Activated T-cell treated with anti-CD3 and anti-CD28 coated beads, Interleukin-2, amount 50 U/mL, for 72 hours (primary cell): ENCODE data around the gene NR2C2AP. TPM values are rescaled to one million over a fixed set of nuclear protein-coding genes. Genes with fewer than 3 reads are reported as not detected.

Experiments used
- ATAC-seq, 2 donors: fragments of 150-1000 bp; cut with Tn5 transposase; replicated peaks in 1 of 2; 2 replicates each; pipeline ENCODE4 v1.10.0; 2021; ENCODE audit warnings: moderate library complexity in 2 of 2, mild to moderate bottlenecking in 1 of 2
- DNase-seq, 2 donors: peaks; one replicate each; pipeline ENCODE4 v3.0.0; 2021 to 2022; ENCODE audit warnings: mixed read lengths in 1 of 2
- H3K27ac Mint-ChIP-seq: one replicate; pipeline ENCODE4 v1.8.0; 2022; ENCODE audit warnings: mild to moderate bottlenecking, moderate library complexity, mixed read lengths
- H3K27me3 Mint-ChIP-seq: one replicate; pipeline ENCODE4 v1.8.0; 2022; ENCODE audit warnings: low read depth, mixed read lengths
- H3K36me3 Mint-ChIP-seq, 2 donors: one replicate each; pipeline ENCODE4 v1.8.0; 2022; ENCODE audit warnings: mixed read lengths in 2 of 2, mild to moderate bottlenecking in 1 of 2; ENCODE audit not compliant: insufficient read depth in 2 of 2
- H3K4me1 Mint-ChIP-seq: one replicate; pipeline ENCODE4 v1.8.0; 2022; ENCODE audit warnings: low read depth, mixed read lengths
- H3K4me3 Mint-ChIP-seq, 2 donors: one replicate each; pipeline ENCODE4 v1.8.0; 2022; ENCODE audit warnings: mild to moderate bottlenecking in 2 of 2, mixed read lengths in 2 of 2, moderate library complexity in 2 of 2
- H3K9me3 Mint-ChIP-seq, 2 donors: one replicate each; pipeline ENCODE4 v1.8.0; 2022; ENCODE audit warnings: mixed read lengths in 2 of 2
- total RNA-seq, 2 donors: library from RNA; stranded (reverse); gene quantifications; one replicate each; pipeline ENCODE4 v1.2.3, GENCODE V29; 2022

Gene NR2C2AP
- total RNA-seq, 2 donors from 2014 or later: 27.5 to 34.6 TPM

DNA sequence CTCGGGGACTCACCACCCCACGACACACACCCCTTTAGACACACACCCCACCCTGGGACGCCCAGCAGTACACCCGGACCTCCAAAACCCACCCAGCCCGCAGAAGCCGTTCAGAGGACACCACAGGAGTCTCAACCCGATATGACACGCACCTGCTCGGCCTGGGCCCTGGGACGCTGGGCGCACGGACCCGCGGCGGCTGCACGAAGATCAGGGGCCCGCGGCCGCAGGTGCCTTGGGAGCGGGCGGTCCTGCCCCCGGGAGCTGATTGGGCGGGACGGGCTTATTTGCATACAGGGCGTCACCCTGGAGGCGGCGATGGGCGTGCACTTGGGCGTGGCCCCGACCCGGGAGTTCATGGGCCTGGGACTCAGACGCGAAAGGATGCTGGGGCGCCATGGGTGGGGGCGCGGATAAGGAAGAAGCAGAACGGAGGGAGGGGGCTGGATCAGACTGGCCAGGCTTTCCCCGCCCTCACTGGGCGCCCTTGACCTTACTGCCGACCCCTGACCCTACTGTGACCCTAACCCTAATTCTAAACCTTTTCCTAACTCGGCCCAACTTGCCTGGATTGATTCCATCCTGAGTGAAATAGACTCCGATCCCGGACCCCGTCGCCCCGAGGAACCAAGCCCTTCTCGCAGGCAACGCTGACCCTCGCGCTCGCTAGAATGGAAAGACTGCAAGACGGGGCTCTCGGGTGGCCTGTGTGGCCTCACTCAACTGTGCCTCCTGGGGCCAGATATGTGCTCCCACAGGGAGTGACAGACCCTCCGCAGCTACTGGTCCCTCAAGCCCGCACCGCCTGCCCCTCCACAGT is 33.0 kb downstream of the NR2C2AP start, which contains the start of gene MEF2B:
TSS of gene MEF2B (minus strand) at position 211 of the 820 bp plus-strand sequence. CDS start 19,528 bp downstream, outside the sequence.
- peak; percentile 95 to 97 for ATAC-seq
- Mint-ChIP-seq H3K27me3 (no peaks in the 10 kb centered on the region), H3K4me1 (peaks cover 13% of the 10 kb centered on the region), H3K36me3 (no peaks in the 10 kb centered on the region), H3K9me3 (no peaks in the 10 kb centered on the region), H3K4me3 (peak within 1 kb of the TSS; percentile 57 to 64), H3K27ac (no peak within 1 kb of the TSS)
- DNase-seq: peak; percentile 83 to 86

DNA sequence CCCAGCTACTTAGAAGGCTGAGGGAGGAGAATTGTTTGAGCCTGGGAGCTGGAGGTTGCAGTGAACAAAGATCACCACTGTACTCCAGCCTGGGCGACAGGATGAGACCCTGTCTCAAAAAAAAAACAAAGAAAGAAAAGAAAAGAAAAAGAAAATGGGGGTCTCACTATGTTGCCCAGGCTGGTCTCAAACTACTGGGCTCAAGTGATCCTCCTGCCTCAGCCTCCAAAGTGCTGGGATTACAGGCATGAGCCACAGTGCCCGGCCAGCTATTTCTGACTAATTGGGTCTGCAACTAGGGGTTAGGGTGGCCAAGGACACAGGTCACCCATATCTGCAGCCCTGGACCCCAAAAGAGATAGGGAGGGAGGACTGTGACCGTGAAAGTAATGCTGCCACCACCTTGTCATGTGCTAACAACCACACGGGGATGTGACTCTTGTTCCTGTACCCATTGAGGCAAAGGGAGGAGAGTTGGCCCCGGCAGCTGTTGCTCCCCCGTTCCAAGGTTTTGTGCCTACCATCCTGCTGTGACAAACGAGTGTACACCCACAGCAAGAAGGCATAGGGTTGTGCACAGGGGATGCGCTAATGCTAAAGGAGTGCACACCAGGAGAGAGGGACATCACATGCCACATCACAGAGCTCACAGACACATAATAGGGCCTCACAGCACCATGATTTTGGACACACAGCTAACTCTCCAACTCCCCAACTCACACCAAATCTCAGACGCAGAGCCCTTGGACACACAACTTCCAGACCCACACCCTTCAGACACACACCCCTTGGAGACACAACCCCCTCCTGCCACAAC is 33.8 kb downstream of the NR2C2AP start:
- no peaks in the 10 kb centered on the region for H3K36me3 Mint-ChIP-seq

GRCh38 chr19:19167612-19168011 is 35.6 kb downstream of the NR2C2AP start:
- H3K4me1 Mint-ChIP-seq: peaks cover 13% of the 10 kb centered on the region
- ATAC-seq: no peak
- no peaks in the 10 kb centered on the region for H3K27me3 Mint-ChIP-seq
- H3K4me3 Mint-ChIP-seq: no peak overlapping the region
- no peak overlapping the region for H3K27ac Mint-ChIP-seq
- H3K36me3 Mint-ChIP-seq: no peaks in the 10 kb centered on the region
- DNase-seq: no peak
- no peaks in the 10 kb centered on the region for H3K9me3 Mint-ChIP-seq

More for the DNA sequence above, 33.8 kb downstream of the NR2C2AP start:
- peak overlapping the region; percentile 57 to 64 for H3K4me3 Mint-ChIP-seq
- peaks cover 13% of the 10 kb centered on the region for H3K4me1 Mint-ChIP-seq
- ATAC-seq (no peak), DNase-seq (no peak)
- no peak overlapping the region for H3K27ac Mint-ChIP-seq
- no peaks in the 10 kb centered on the region for H3K27me3 Mint-ChIP-seq
- no peaks in the 10 kb centered on the region for H3K9me3 Mint-ChIP-seq

DNA sequence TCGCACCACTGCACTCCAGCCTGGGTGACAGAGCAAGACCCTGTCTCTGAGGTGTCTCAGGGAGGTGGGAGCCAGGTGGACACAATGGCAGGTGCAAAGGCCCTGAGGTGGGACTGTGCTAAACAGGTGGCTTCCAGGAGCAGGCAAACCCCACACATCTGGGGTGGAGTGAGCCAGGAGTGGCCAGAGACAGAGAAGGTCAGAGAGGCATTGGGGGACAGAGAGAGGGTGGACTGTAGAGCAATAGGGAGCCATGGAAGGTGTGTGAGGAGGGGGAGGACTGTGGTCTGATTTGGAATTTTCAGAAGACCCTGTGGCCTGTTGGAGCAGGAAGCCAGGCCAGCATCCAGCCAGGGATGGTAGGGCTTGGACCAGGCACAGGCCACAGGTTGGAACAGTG is 37.8 kb downstream of the NR2C2AP start:
- Mint-ChIP-seq H3K27ac (no peak overlapping the region), H3K9me3 (no peaks in the 10 kb centered on the region), H3K4me1 (peaks cover under 1% of the 10 kb centered on the region), H3K36me3 (no peaks in the 10 kb centered on the region), H3K4me3 (no peak overlapping the region), H3K27me3 (no peaks in the 10 kb centered on the region)
- DNase-seq: no peak
- no peak for ATAC-seq

GRCh38 chr19:19162495-19162894 is 40.7 kb downstream of the NR2C2AP start:
- no peak for ATAC-seq
- Mint-ChIP-seq H3K27me3 (no peaks in the 10 kb centered on the region), H3K4me1 (no peaks in the 10 kb centered on the region), H3K4me3 (no peak overlapping the region), H3K36me3 (no peaks in the 10 kb centered on the region), H3K9me3 (no peaks in the 10 kb centered on the region), H3K27ac (no peak overlapping the region)
- no peak for DNase-seq

DNA sequence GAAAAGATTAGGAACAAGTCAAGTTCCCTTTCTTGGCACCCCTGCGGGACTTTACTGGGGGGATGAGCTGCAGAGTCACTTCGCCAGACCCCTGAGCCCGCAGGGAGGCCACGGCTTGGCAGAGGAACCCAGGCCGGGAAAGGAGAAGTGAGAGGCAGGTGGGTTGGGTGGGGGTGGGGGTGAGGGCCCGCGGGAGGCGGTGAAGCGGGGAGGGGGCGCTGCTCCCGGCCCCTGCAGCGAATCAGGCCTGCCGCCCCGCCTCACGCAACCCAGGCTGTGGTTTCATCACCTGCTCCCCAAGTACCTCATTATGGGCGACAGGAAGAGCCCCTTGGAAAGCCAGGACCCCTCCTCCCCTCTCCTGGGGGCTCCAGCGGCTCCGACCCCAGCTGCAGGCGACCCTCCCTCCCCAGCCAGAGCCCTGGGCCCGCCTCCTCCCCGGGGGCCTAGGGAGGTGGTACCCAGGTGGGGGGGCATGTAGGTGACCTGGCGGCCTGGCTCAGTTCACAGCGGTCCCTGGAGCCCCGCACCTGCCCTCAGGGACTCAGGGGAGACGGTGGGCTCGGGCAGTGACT is 42.7 kb downstream of the NR2C2AP start:
- Mint-ChIP-seq H3K36me3 (peaks cover 0 to 3% of the 10 kb centered on the region in 2 donors), H3K27me3 (no peaks in the 10 kb centered on the region), H3K27ac (no peak overlapping the region), H3K4me3 (no peak overlapping the region), H3K4me1 (no peaks in the 10 kb centered on the region), H3K9me3 (no peaks in the 10 kb centered on the region)
- DNase-seq (no peak), ATAC-seq (peak in 1 of 2 donors; percentile 13)

GRCh38 chr19:19159534-19159933 is 43.7 kb downstream of the NR2C2AP start:
- ATAC-seq (no peak), DNase-seq (no peak)
- Mint-ChIP-seq H3K27me3 (no peaks in the 10 kb centered on the region), H3K9me3 (no peaks in the 10 kb centered on the region), H3K4me3 (no peak overlapping the region), H3K4me1 (no peaks in the 10 kb centered on the region), H3K36me3 (peaks cover 0 to 3% of the 10 kb centered on the region in 2 donors), H3K27ac (no peak overlapping the region)

DNA sequence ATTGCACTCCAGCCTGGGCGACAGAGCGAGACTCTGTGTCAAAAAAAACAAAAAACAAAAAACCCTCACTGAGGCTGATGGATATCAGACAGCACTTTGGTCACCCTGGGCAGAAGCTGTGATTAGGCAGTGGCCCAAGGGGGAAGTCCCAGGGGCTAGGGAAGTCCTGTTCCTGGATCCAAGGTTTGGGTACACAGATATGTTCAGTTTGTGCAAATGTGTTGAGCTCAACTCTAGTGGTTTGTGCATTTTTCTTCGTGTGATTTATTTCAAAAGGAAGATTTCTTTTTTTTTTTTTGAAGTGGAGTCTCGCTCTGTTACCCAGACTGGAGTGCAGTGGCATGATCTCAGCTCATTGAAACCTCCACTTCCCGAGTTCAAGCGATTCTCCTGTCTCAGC is 45.4 kb downstream of the NR2C2AP start:
- no peaks in the 10 kb centered on the region for H3K27me3 Mint-ChIP-seq
- peaks cover 0 to 3% of the 10 kb centered on the region in 2 donors for H3K36me3 Mint-ChIP-seq
- no peaks in the 10 kb centered on the region for H3K9me3 Mint-ChIP-seq
- H3K27ac Mint-ChIP-seq: no peak overlapping the region
- H3K4me3 Mint-ChIP-seq: no peak overlapping the region
- no peaks in the 10 kb centered on the region for H3K4me1 Mint-ChIP-seq
- ATAC-seq (no peak), DNase-seq (no peak)

- Mint-ChIP-seq H3K4me1 (no peaks in the 10 kb centered on the region), H3K36me3 (peaks cover 0 to 3% of the 10 kb centered on the region in 2 donors), H3K27ac (no peak overlapping the region), H3K9me3 (no peaks in the 10 kb centered on the region), H3K27me3 (no peaks in the 10 kb centered on the region), H3K4me3 (no peak overlapping the region)
- ATAC-seq (no peak), DNase-seq (no peak)
These were observed 47.6 kb downstream of the NR2C2AP start for GRCh38 chr19:19155495-19156219.

DNA sequence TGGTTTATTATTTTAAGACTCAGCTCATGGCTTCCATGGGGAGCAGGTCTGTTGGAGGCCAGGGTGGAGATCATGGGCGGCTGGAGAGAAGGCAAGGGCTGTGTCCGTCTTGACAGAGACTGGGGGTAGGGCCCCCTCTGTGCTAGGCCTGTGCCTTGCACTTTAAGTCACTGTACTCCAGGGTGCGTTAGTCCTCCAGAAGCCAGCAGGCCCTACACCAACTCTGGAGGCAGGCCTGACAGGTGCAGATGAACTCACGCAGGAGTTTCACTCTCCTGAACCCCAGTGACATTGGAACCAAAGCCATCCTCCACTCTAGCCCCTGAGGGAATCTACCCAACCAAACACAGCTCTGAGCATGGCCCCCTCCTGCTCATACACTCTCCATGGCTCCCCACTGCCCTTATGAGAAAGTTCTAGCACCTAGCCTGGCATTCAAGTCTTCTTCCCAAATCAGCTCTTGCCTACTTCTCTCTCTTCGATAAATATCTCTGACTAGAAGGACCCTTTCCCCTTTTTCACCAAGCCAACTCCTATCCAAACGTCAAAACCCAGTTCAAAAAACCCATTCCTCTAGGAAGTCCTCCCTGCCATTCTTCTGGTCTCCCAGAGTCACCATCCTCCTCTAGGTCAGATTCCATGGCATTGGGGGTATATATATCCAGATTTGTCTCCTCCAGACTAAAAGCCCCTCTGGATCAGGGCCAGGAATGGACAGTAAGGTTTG is 48.3 kb downstream of the NR2C2AP start:
- Mint-ChIP-seq H3K27me3 (no peaks in the 10 kb centered on the region), H3K9me3 (no peaks in the 10 kb centered on the region), H3K27ac (no peak overlapping the region), H3K4me3 (no peak overlapping the region), H3K4me1 (no peaks in the 10 kb centered on the region), H3K36me3 (peaks cover 0 to 3% of the 10 kb centered on the region in 2 donors)
- ATAC-seq (no peak), DNase-seq (no peak)

GRCh38 chr19:19152668-19153384 is 50.4 kb downstream of the NR2C2AP start:
- H3K36me3 Mint-ChIP-seq: peaks cover 0 to 3% of the 10 kb centered on the region in 2 donors
- ATAC-seq (no peak), DNase-seq (no peak)
- no peak overlapping the region for H3K27ac Mint-ChIP-seq
- no peaks in the 10 kb centered on the region for H3K4me1 Mint-ChIP-seq
- H3K4me3 Mint-ChIP-seq: no peak overlapping the region
- no peaks in the 10 kb centered on the region for H3K27me3 Mint-ChIP-seq
- no peaks in the 10 kb centered on the region for H3K9me3 Mint-ChIP-seq

- no peak for DNase-seq
- Mint-ChIP-seq H3K27ac (no peak overlapping the region), H3K27me3 (no peaks in the 10 kb centered on the region)
These were observed 51.8 kb downstream of the NR2C2AP start for GRCh38 chr19:19151418-19151817.

More at GRCh38 chr19:19151418-19151817, 51.8 kb downstream of the NR2C2AP start:
- Mint-ChIP-seq H3K4me3 (no peak overlapping the region), H3K36me3 (peaks cover 0 to 3% of the 10 kb centered on the region in 2 donors), H3K4me1 (no peaks in the 10 kb centered on the region), H3K9me3 (no peaks in the 10 kb centered on the region)
- no peak for ATAC-seq
